ENCODE measurements around the gene MICU2.

- TF ChIP-seq CTCF (IDR thresholded peaks at IDR 0.05; ENCODE audit: low read depth, low read length) (no peak), EZH2phosphoT487 (IDR thresholded peaks at IDR 0.05; ENCODE audit: low read depth) (no peak)
Measured at GRCh38 chr13:21483748-21484147, 120.2 kb downstream of the MICU2 start.
